A549 (cell line): Measurements from ENCODE around the gene BGLAP. TPM values are rescaled to one million over a fixed set of nuclear protein-coding genes. Genes with fewer than 3 reads are reported as not detected.

Experiments used
- ATAC-seq, 2 experiments: fragments of 200-7000 bp in 1 of 2; fragments of >200 bp in 1 of 2; cut with Nextera tagmentation in 1 of 2; cut with Tn5 transposase in 1 of 2; 3 replicates each; pipeline versions ENCODE4 v1.8.0 to v1.9.1; 2018 to 2020; ENCODE audit warnings: mild to moderate bottlenecking in 1 of 2, moderate library complexity in 1 of 2
- CTCF ChIA-PET: fragments of 300-600 bp; sonication (Branson Sonifier 250); formaldehyde crosslinking; extraction: SDS; loops from one replicate; lab custom pipeline; 2021; ENCODE audit warnings: antibody characterized with exemption, inconsistent platforms; lab: Yijun Ruan, JAX
- POLR2A ChIA-PET: fragments of 350-600 bp; formaldehyde crosslinking; extraction: SDS; loops from one replicate; lab custom pipeline; 2021; ENCODE audit warnings: antibody characterized with exemption, inconsistent platforms; lab: Yijun Ruan, JAX
- DNase-seq, 2 experiments: peaks; one replicate each; pipeline versions ENCODE4 v3.0.0 to v3.0.0-alpha.2; 2011 to 2016; ENCODE audit warnings: low read depth in 1 of 2, low spot score in 1 of 2
- FAIRE-seq: peaks from 2 replicates; lab custom pipeline; 2011; peaks lifted over from hg19 to GRCh38; lab: Jason Lieb, UNC
- H3K27ac ChIP-seq, 2 experiments: fragments of >200 bp; sonication (Bioruptor Twin); formaldehyde crosslinking; 3 replicates each; pipeline ENCODE4 v1.5.1; 2016 to 2017
- H3K4me1 ChIP-seq: fragments of >200 bp; sonication (Bioruptor Twin); formaldehyde crosslinking; 3 replicates; pipeline ENCODE4 v1.6.1; 2016
- H3K4me2 ChIP-seq: fragments of >200 bp; sonication (Bioruptor Twin); formaldehyde crosslinking; 3 replicates; pipeline ENCODE4 v1.6.1; 2016
- H3K4me3 ChIP-seq: fragments of >200 bp; sonication (Bioruptor Twin); formaldehyde crosslinking; 3 replicates; pipeline ENCODE4 v1.5.1; 2016
- H3K9me3 ChIP-seq: fragments of >200 bp; sonication (Bioruptor Twin); formaldehyde crosslinking; 3 replicates; pipeline ENCODE4 v1.6.1; 2016
- ATOH8 ChIP-seq: fragments of 250-450 bp; sonication (Bioruptor Pico); IDR thresholded peaks from 2 replicates; pipeline ENCODE4 v1.5.0; 2020; ENCODE audit warnings: low read depth, mild to moderate bottlenecking, moderate library complexity
- BCL3 ChIP-seq: fragments of >200 bp; sonication (Bioruptor Twin); formaldehyde crosslinking; IDR thresholded peaks from 3 replicates; pipeline ENCODE4 v1.6.1; 2016
- CBX2 ChIP-seq: fragments of 200-600 bp; sonication (generic); IDR thresholded peaks from 2 replicates; pipeline ENCODE4 v1.6.1; 2016; ENCODE audit warnings: low read depth, mild to moderate bottlenecking, borderline replicate concordance
- CHD4 ChIP-seq: fragments of 200-600 bp; sonication (generic); IDR thresholded peaks from 2 replicates; pipeline ENCODE4 v1.6.1; 2016; ENCODE audit warnings: antibody characterized with exemption, mild to moderate bottlenecking, borderline replicate concordance
- ESRRA ChIP-seq: fragments of 150-350 bp; IDR thresholded peaks from 2 replicates; pipeline ENCODE4 v1.6.1; 2014; ENCODE audit warnings: mild to moderate bottlenecking, low read length, borderline replicate concordance
- FOSB ChIP-seq: fragments of 250-450 bp; sonication (Bioruptor Pico); IDR thresholded peaks from 2 replicates; pipeline ENCODE4 v1.5.0; 2020; ENCODE audit warnings: mild to moderate bottlenecking, moderate library complexity
- HDAC2 ChIP-seq: fragments of 200-600 bp; sonication (generic); IDR thresholded peaks from 2 replicates; pipeline ENCODE4 v1.6.1; 2016
- HOXA7 ChIP-seq: fragments of 250-450 bp; sonication (Bioruptor Pico); IDR thresholded peaks from 2 replicates; pipeline ENCODE4 v1.5.0; 2020; ENCODE audit warnings: mild to moderate bottlenecking, moderate library complexity
- JUN ChIP-seq, 2 experiments: fragments of >200 bp; sonication (Bioruptor Twin); formaldehyde crosslinking; IDR thresholded peaks; 2 replicates in 1 of 2; 3 replicates in 1 of 2; pipeline ENCODE4 v1.6.1; 2016 to 2017
- KDM1A ChIP-seq: fragments of 200-600 bp; sonication (generic); IDR thresholded peaks from 2 replicates; pipeline ENCODE4 v1.6.1; 2016; ENCODE audit warnings: low read depth, mild to moderate bottlenecking
- MYC ChIP-seq: IDR thresholded peaks from 2 replicates; pipeline ENCODE4 v1.6.1; 2012; ENCODE audit warnings: mild to moderate bottlenecking, inconsistent platforms, low read length, improper control_type of control experiment, borderline replicate concordance
- NPAS2 ChIP-seq: fragments of 250-450 bp; sonication (Bioruptor Pico); IDR thresholded peaks from 2 replicates; pipeline ENCODE4 v1.8.0; 2022; ENCODE audit warnings: mild to moderate bottlenecking, moderate library complexity, borderline replicate concordance
- POLR2AphosphoS2 ChIP-seq: conservative IDR thresholded peaks from 2 replicates; pipeline ENCODE4 v1.6.1; 2012; ENCODE audit warnings: low read length, improper control_type of control experiment, inconsistent platforms
- RAD21 ChIP-seq, 2 experiments: fragments of >200 bp in 1 of 2; sonication (Bioruptor Twin) in 1 of 2; formaldehyde crosslinking in 1 of 2; IDR thresholded peaks in 1 of 2; conservative IDR thresholded peaks in 1 of 2; 2 replicates in 1 of 2; 3 replicates in 1 of 2; pipeline ENCODE4 v1.6.1; 2012 to 2018; ENCODE audit warnings: inconsistent platforms in 1 of 2
- RCOR1 ChIP-seq: fragments of 150-350 bp; IDR thresholded peaks from 2 replicates; pipeline ENCODE4 v1.6.1; 2014; ENCODE audit warnings: antibody characterized with exemption, low read length, low read depth
- REST ChIP-seq: fragments of 200-600 bp; sonication (generic); IDR thresholded peaks from 2 replicates; pipeline ENCODE4 v1.6.1; 2016; ENCODE audit warnings: antibody characterized with exemption, mild to moderate bottlenecking, moderate library complexity
- RFX5 ChIP-seq: fragments of 450-650 bp; IDR thresholded peaks from 2 replicates; pipeline ENCODE4 v1.7.1; 2014; ENCODE audit warnings: antibody characterized with exemption, mild to moderate bottlenecking, moderate library complexity
- SMC3 ChIP-seq: fragments of >200 bp; sonication (Bioruptor Twin); formaldehyde crosslinking; IDR thresholded peaks from 3 replicates; pipeline ENCODE4 v1.6.1; 2018; ENCODE audit warnings: inconsistent platforms
- WGBS: methylation state at CpG from one replicate; pipeline ENCODE4 v1.1.6; 2017; ENCODE audit errors: missing lambda C conversion rate; 5-methylcytosine and 5-hydroxymethylcytosine counted together
- polyA plus RNA-seq, 4 experiments: library from polyadenylated mRNA; depleted of rRNA in 3 of 4; stranded (reverse); fragments of >200 nt; fragmentation: RNase III in 1 of 4; extraction: RNeasy Plus Mini Kit Qiagen cat#74134 plus additional on column Dnase treatment in 1 of 4; gene quantifications; 2 replicates in 3 of 4; 3 replicates in 1 of 4; pipeline ENCODE4 v1.2.3, GENCODE V29; 2011 to 2017

Gene BGLAP
- polyA plus RNA-seq, 2 of the 4 experiments (the other 2 are of a cell fraction), result 0.12 to 0.23 TPM

DNA sequence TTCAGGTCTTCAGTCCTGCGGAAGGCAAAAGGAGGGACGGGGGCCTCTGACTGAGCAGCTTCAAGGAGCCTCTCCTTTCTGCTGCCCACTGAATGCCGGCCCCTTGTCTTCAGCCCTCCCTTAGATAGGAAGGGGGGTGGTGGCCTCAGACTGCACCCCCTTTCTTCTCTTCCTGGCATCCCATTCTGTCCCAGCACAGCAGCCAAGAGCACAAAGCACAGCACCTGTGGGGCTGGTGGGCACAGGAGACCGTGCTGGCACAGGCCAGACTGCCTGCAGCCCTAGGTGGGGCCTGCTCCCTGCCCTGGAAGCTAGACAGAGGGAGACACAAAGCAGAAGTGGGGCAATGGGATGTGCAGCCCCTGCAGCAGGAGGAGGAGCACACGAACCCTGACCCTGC, 7.6 kb downstream of the BGLAP start:
- WGBS, result 82% methylated on average over 5 of the region's 5 CpGs
- Histone ChIP-seq H3K4me1 (peaks cover 12% of the 10 kb centered on the region), H3K9me3 (no peaks in the 10 kb centered on the region), H3K27ac (no peak overlapping the region), H3K4me3 (no peak overlapping the region), H3K4me2 (no peak overlapping the region)
- DNase-seq, result no peak
- CTCF ChIA-PET, result interaction anchor here (1.1 to 3.1 kb wide), 6 partner anchors 10 to 136 kb away, joined by 3 to 17 read pairs (median 4); no protein-coding TSS in a partner anchor
- POLR2A ChIA-PET, result no interaction called here
- no peak for TF ChIP-seq ATOH8
- no peak for TF ChIP-seq CHD4
- no peak for ATAC-seq
- no peak for FAIRE-seq

DNA sequence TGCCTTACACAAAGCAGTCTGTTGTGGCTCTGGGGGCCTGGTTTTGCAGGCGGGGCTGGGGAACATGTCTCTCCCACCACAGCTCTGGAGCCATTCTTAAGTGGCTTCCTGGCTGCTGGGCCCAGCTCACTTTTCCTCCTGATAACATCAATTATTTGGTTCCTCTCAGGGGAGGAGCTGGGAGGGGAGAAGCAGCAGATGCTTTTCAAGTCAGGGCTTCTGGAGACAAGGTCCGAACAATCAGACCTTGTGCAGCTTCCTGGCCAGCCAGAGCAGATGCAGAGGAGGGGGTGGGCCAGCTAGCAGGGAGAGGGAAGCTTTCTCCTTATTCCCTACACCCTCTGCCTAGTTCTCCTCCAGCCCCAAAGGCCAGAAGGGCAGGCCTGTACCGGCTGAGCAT, 9.5 kb downstream of the BGLAP start:
- Histone ChIP-seq H3K27ac (no peak overlapping the region), H3K4me1 (peaks cover 12% of the 10 kb centered on the region), H3K4me3 (no peak overlapping the region), H3K4me2 (no peak overlapping the region), H3K9me3 (no peaks in the 10 kb centered on the region)
- no peak for ATAC-seq
- CTCF ChIA-PET, result interaction anchor here (0.7 to 3.6 kb wide), 14 partner anchors 9 to 194 kb away, joined by 3 to 12 read pairs (median 5); partner anchors contain the start of gene BGLAP
- TF ChIP-seq KDM1A, result no peak
- TF ChIP-seq NPAS2 (CRISPR knock-in tag), result no peak
- no peak for TF ChIP-seq HDAC2
- no peak for TF ChIP-seq RAD21 (conservative IDR thresholded peaks at IDR 0.05 in 1 of 2, IDR thresholded peaks at IDR 0.05 in 1 of 2)
- TF ChIP-seq FOSB (CRISPR knock-in tag), result no peak
- TF ChIP-seq SMC3, result no peak
- TF ChIP-seq REST, result no peak
- no peak for TF ChIP-seq POLR2AphosphoS2
- TF ChIP-seq RFX5, result no peak
- no peak for TF ChIP-seq BCL3
- WGBS, result 70% methylated on average over 3 of the region's 3 CpGs
- no peak for DNase-seq
- POLR2A ChIA-PET, result interaction anchor here (0.5 to 1.3 kb wide), 2 partner anchors 38 to 83 kb away, joined by 3 to 5 read pairs; partner anchors contain the start of gene PMF1
- FAIRE-seq, result no peak

- FAIRE-seq, result no peak
- Histone ChIP-seq H3K9me3 (no peaks in the 10 kb centered on the region), H3K4me1 (no peaks in the 10 kb centered on the region), H3K4me2 (no peak overlapping the region), H3K4me3 (no peak overlapping the region), H3K27ac (no peak overlapping the region)
- ChIA-PET CTCF (interaction anchor here (0.6 to 2.6 kb wide), 5 partner anchors 12 to 28 kb away, joined by 3 to 7 read pairs (median 4); partner anchors contain the start of gene BGLAP), POLR2A (no interaction called here)
- DNase-seq, result no peak
- 98% methylated on average over 3 of the region's 3 CpGs for WGBS
- no peak for ATAC-seq
- TF ChIP-seq MYC, result no peak
- no peak for TF ChIP-seq RCOR1
- TF ChIP-seq POLR2AphosphoS2, result no peak
- no peak for TF ChIP-seq HOXA7 (CRISPR knock-in tag)
- TF ChIP-seq CBX2, result no peak
- no peak for TF ChIP-seq ESRRA
- TF ChIP-seq JUN (IDR thresholded peaks at IDR 0.05), result no peak
These were observed 11.7 kb downstream of the BGLAP start for GRCh38 chr1:156253634-156254033.
